ENCODE results near the gene TNFRSF12A. TPM values are rescaled to one million over a fixed set of nuclear protein-coding genes. Genes with fewer than 3 reads are reported as not detected.

TNFRSF12A gene
- total RNA-seq, 1 donor from 2014 or later = 44.6 TPM

- Mint-ChIP-seq H3K27me3 (ENCODE audit: low read depth) (peaks cover 6% of the 10 kb centered on the region), H3K36me3 (peaks cover 11% of the 10 kb centered on the region), H3K4me3 (peak overlapping the region; percentile 8), H3K4me1 (peaks cover 26% of the 10 kb centered on the region), H3K27ac (no peak overlapping the region), H3K9me3 (no peaks in the 10 kb centered on the region)
- TF ChIP-seq CTCF (IDR thresholded peaks at IDR 0.05; ENCODE audit: unreplicated experiment) = no peak
- no peak for DNase-seq (ENCODE audit: low spot score in 2 of 2, unreplicated experiment in 2 of 2)
Measured at GRCh38 chr16:3026609-3027488, 6.7 kb downstream of the TNFRSF12A start.

GRCh38 chr16:3027489-3027795 is 7.3 kb downstream of the TNFRSF12A start:
- Mint-ChIP-seq H3K27me3 (ENCODE audit: low read depth) (peaks cover 8% of the 10 kb centered on the region), H3K36me3 (peaks cover 11% of the 10 kb centered on the region), H3K4me1 (peaks cover 20% of the 10 kb centered on the region), H3K4me3 (no peak overlapping the region), H3K9me3 (no peaks in the 10 kb centered on the region), H3K27ac (no peak overlapping the region)
- no peak for DNase-seq (ENCODE audit: low spot score in 2 of 2, unreplicated experiment in 2 of 2)
- no peak for TF ChIP-seq CTCF (IDR thresholded peaks at IDR 0.05; ENCODE audit: unreplicated experiment)

GRCh38 chr16:3027983-3028715 is 8.0 kb downstream of the TNFRSF12A start:
- Mint-ChIP-seq H3K4me1 (peaks cover 13% of the 10 kb centered on the region), H3K36me3 (peaks cover 11% of the 10 kb centered on the region), H3K27ac (no peak overlapping the region), H3K4me3 (no peak overlapping the region), H3K9me3 (no peaks in the 10 kb centered on the region), H3K27me3 (ENCODE audit: low read depth) (peaks cover 14% of the 10 kb centered on the region)
- peak; percentile 82 for TF ChIP-seq CTCF (IDR thresholded peaks at IDR 0.05; ENCODE audit: unreplicated experiment)
- peak; percentile 87 to 92 for DNase-seq (ENCODE audit: low spot score in 2 of 2, unreplicated experiment in 2 of 2)

GRCh38 chr16:3028716-3029319 is 8.7 kb downstream of the TNFRSF12A start:
- TF ChIP-seq CTCF (IDR thresholded peaks at IDR 0.05; ENCODE audit: unreplicated experiment) = no peak
- no peak overlapping the region for H3K27ac Mint-ChIP-seq
- H3K36me3 Mint-ChIP-seq = peaks cover 11% of the 10 kb centered on the region

GRCh38 chr16:3029491-3030221 is 9.5 kb downstream of the TNFRSF12A start:
- no peak for DNase-seq (ENCODE audit: low spot score in 2 of 2, unreplicated experiment in 2 of 2)
- no peak overlapping the region for H3K4me3 Mint-ChIP-seq
- peaks cover 9% of the 10 kb centered on the region for H3K36me3 Mint-ChIP-seq
- peaks cover 29% of the 10 kb centered on the region for H3K27me3 Mint-ChIP-seq (ENCODE audit: low read depth)
- no peak overlapping the region for H3K27ac Mint-ChIP-seq
- TF ChIP-seq CTCF (IDR thresholded peaks at IDR 0.05; ENCODE audit: unreplicated experiment) = no peak
- no peaks in the 10 kb centered on the region for H3K9me3 Mint-ChIP-seq
- peaks cover 5% of the 10 kb centered on the region for H3K4me1 Mint-ChIP-seq

More at GRCh38 chr16:3028716-3029319, 8.7 kb downstream of the TNFRSF12A start:
- no peak overlapping the region for H3K4me3 Mint-ChIP-seq
- no peaks in the 10 kb centered on the region for H3K9me3 Mint-ChIP-seq
- peaks cover 8% of the 10 kb centered on the region for H3K4me1 Mint-ChIP-seq
- DNase-seq (ENCODE audit: low spot score in 2 of 2, unreplicated experiment in 2 of 2) = no peak
- peaks cover 21% of the 10 kb centered on the region for H3K27me3 Mint-ChIP-seq (ENCODE audit: low read depth)

Data from mesothelial cell of epicardium (in vitro differentiated cells).